Neuronal stem cell (in vitro differentiated cells): Measurements from ENCODE around the gene SNRK.

Experiments used
- DNase-seq: peaks from one replicate; pipeline ENCODE4 v3.0.0-alpha.2; 2013; ENCODE audit warnings: low spot score
- H2AFZ ChIP-seq: one replicate; pipeline ENCODE4 v1.6.1; 2013; ENCODE audit warnings: mild to moderate bottlenecking, low read length, inconsistent platforms
- H2AK5ac ChIP-seq: 2 replicates; pipeline ENCODE4 v1.6.1; 2013; ENCODE audit warnings: low read depth, mild to moderate bottlenecking, inconsistent platforms, low read length, moderate library complexity, mixed read lengths
- H2BK120ac ChIP-seq: 2 replicates; pipeline ENCODE4 v1.6.1; 2013; ENCODE audit warnings: low read depth, mild to moderate bottlenecking, inconsistent platforms, low read length, moderate library complexity, mixed read lengths
- H2BK12ac ChIP-seq: one replicate; pipeline ENCODE4 v1.6.1; 2013; ENCODE audit warnings: low read length, inconsistent platforms
- H2BK15ac ChIP-seq: 2 replicates; pipeline ENCODE4 v1.6.1; 2013; ENCODE audit warnings: mild to moderate bottlenecking, low read length, inconsistent platforms, mixed read lengths
- H2BK5ac ChIP-seq: one replicate; pipeline ENCODE4 v1.6.1; 2013; ENCODE audit warnings: inconsistent platforms, mild to moderate bottlenecking, low read length, moderate library complexity
- H3K14ac ChIP-seq: one replicate; pipeline ENCODE4 v1.6.1; 2013; ENCODE audit warnings: low read length, inconsistent platforms
- H3K18ac ChIP-seq: 2 replicates; pipeline ENCODE4 v1.6.1; 2013; ENCODE audit warnings: low read length, inconsistent platforms
- H3K23ac ChIP-seq: 2 replicates; pipeline ENCODE4 v1.6.1; 2013; ENCODE audit warnings: low read depth, mild to moderate bottlenecking, mixed read lengths, low read length, inconsistent platforms; ENCODE audit not compliant: poor library complexity
- H3K27ac ChIP-seq: replicated peaks from 3 replicates; pipeline ENCODE4 v1.5.1; 2013; ENCODE audit warnings: low read length, inconsistent platforms
- H3K27me3 ChIP-seq, 3 experiments: 2 replicates each; pipeline ENCODE4 v1.6.1; 2013; ENCODE audit warnings: low read length in 3 of 3, mild to moderate bottlenecking in 2 of 3, inconsistent platforms in 1 of 3, low read depth in 1 of 3, mixed read lengths in 1 of 3, moderate library complexity in 1 of 3; ENCODE audit not compliant: control insufficient read depth in 3 of 3, insufficient read depth in 3 of 3
- H3K36me3 ChIP-seq, 2 donors: replicated peaks in 1 of 2; 2 replicates each; pipeline ENCODE4 v1.6.1; 2013; ENCODE audit warnings: low read length in 2 of 2; ENCODE audit not compliant: control insufficient read depth in 2 of 2, insufficient read depth in 2 of 2
- H3K4ac ChIP-seq: 2 replicates; pipeline ENCODE4 v1.6.1; 2013; ENCODE audit warnings: inconsistent platforms, mild to moderate bottlenecking, low read length, moderate library complexity
- H3K4me1 ChIP-seq, 2 donors: 1 replicate in 1 of 2; 2 replicates in 1 of 2; pipeline ENCODE4 v1.6.1; 2013; ENCODE audit warnings: low read length in 2 of 2, low read depth in 1 of 2; ENCODE audit not compliant: control insufficient read depth in 2 of 2, insufficient read depth in 1 of 2
- H3K4me2 ChIP-seq: one replicate; pipeline ENCODE4 v1.6.1; 2013; ENCODE audit warnings: mild to moderate bottlenecking, low read length, inconsistent platforms; ENCODE audit not compliant: insufficient read depth, poor library complexity, severe bottlenecking
- H3K4me3 ChIP-seq, 2 donors: 2 replicates each; pipeline ENCODE4 v1.5.1; 2013; ENCODE audit warnings: low read length in 2 of 2, mild to moderate bottlenecking in 2 of 2, inconsistent platforms in 1 of 2, moderate library complexity in 1 of 2
- H3K79me1 ChIP-seq: one replicate; pipeline ENCODE4 v1.6.1; 2013; ENCODE audit warnings: low read depth, mild to moderate bottlenecking, inconsistent platforms, low read length, moderate library complexity
- H3K9ac ChIP-seq: one replicate; pipeline ENCODE4 v1.6.1; 2013; ENCODE audit warnings: mild to moderate bottlenecking, low read depth, low read length, inconsistent platforms; ENCODE audit not compliant: poor library complexity
- H3K9me3 ChIP-seq, 2 donors: replicated peaks in 1 of 2; 2 replicates each; pipeline versions ENCODE3 to v1.6.1; 2013; ENCODE audit warnings: low read length in 2 of 2, mild to moderate bottlenecking in 2 of 2, inconsistent platforms in 1 of 2, low read depth in 1 of 2, mixed read lengths in 1 of 2, moderate library complexity in 1 of 2; ENCODE audit not compliant: control insufficient read depth in 2 of 2, insufficient read depth in 1 of 2
- H4K8ac ChIP-seq: one replicate; pipeline ENCODE4 v1.6.1; 2013; ENCODE audit warnings: low read depth, mild to moderate bottlenecking, inconsistent platforms, low read length, moderate library complexity
- H4K91ac ChIP-seq: one replicate; pipeline ENCODE4 v1.6.1; 2013; ENCODE audit warnings: low read length, low read depth, mild to moderate bottlenecking, inconsistent platforms; ENCODE audit not compliant: poor library complexity
- WGBS, 2 donors: extraction: QIAGEN DNeasy Blood & Tissue Kit; methylation state at CpG; one replicate each; pipeline ENCODE4 v1.1.7; 2013; ENCODE audit warnings: missing lambda C conversion rate in 2 of 2, mixed read lengths in 1 of 2; ENCODE audit not compliant: insufficient read length in 2 of 2, insufficient replicate concordance in 1 of 2; ENCODE audit errors: extremely low coverage in 2 of 2; 5-methylcytosine and 5-hydroxymethylcytosine counted together

Gene SNRK

GRCh38 chr3:43307649-43308048 lies 21.3 kb downstream of the SNRK start:
- no CpG with 5 or more reads among the region's 2 CpGs for WGBS, 2 donors
- Histone ChIP-seq H2AFZ (no peak overlapping the region), H4K8ac (no peak overlapping the region), H2BK12ac (no peak overlapping the region), H2BK5ac (no peak overlapping the region), H3K23ac (no peak overlapping the region), H3K18ac (no peak overlapping the region), H3K27me3 (no peaks in the 10 kb centered on the region), H3K9me3 (no peaks in the 10 kb centered on the region), H3K36me3 (peaks cover 5 to 84% of the 10 kb centered on the region in 2 donors), H2BK15ac (no peak overlapping the region), H3K14ac (no peak overlapping the region), H3K4me3 (no peak overlapping the region), H2BK120ac (no peak overlapping the region), H3K27ac (no peak overlapping the region), H4K91ac (no peak overlapping the region), H3K4me2 (no peak overlapping the region), H2AK5ac (no peak overlapping the region), H3K9ac (no peak overlapping the region), H3K79me1 (no peaks in the 10 kb centered on the region), H3K4ac (no peak overlapping the region), H3K4me1 (no peaks in the 10 kb centered on the region)
- no peak for DNase-seq

GRCh38 chr3:43309372-43310305 lies 23.3 kb downstream of the SNRK start:
- H4K8ac ChIP-seq = no peak overlapping the region
- H2BK120ac ChIP-seq = no peak overlapping the region
- no peak overlapping the region for H3K4me2 ChIP-seq
- H3K27me3 ChIP-seq = no peaks in the 10 kb centered on the region
- no peaks in the 10 kb centered on the region for H3K4me1 ChIP-seq
- no peak overlapping the region for H3K4me3 ChIP-seq
- H4K91ac ChIP-seq = no peak overlapping the region
- H3K23ac ChIP-seq = no peak overlapping the region
- no peak overlapping the region for H3K18ac ChIP-seq
- H3K14ac ChIP-seq = no peak overlapping the region
- H2BK5ac ChIP-seq = no peak overlapping the region
- H2AFZ ChIP-seq = no peak overlapping the region
- H2AK5ac ChIP-seq = no peak overlapping the region
- no peaks in the 10 kb centered on the region for H3K79me1 ChIP-seq
- no peak overlapping the region for H3K27ac ChIP-seq
- DNase-seq = no peak
- peaks cover 0 to 71% of the 10 kb centered on the region in 2 donors for H3K36me3 ChIP-seq
- WGBS, 2 donors = no CpG with 5 or more reads among the region's 12 CpGs
- no peak overlapping the region for H3K9ac ChIP-seq
- no peak overlapping the region for H3K4ac ChIP-seq
- H3K9me3 ChIP-seq = no peaks in the 10 kb centered on the region
- no peak overlapping the region for H2BK12ac ChIP-seq
- H2BK15ac ChIP-seq = no peak overlapping the region

- H3K4me2 ChIP-seq = no peak overlapping the region
- no peak overlapping the region for H2BK12ac ChIP-seq
- DNase-seq = no peak
- no peak overlapping the region for H3K4me3 ChIP-seq
- H3K27me3 ChIP-seq = no peaks in the 10 kb centered on the region
- H3K36me3 ChIP-seq = peaks cover 0 to 33% of the 10 kb centered on the region in 2 donors
- H3K23ac ChIP-seq = no peak overlapping the region
- no peak overlapping the region for H3K14ac ChIP-seq
- H4K91ac ChIP-seq = no peak overlapping the region
- H2AK5ac ChIP-seq = no peak overlapping the region
- no peak overlapping the region for H2BK120ac ChIP-seq
- H3K4ac ChIP-seq = no peak overlapping the region
- H2BK5ac ChIP-seq = no peak overlapping the region
- no peak overlapping the region for H3K27ac ChIP-seq
- H3K4me1 ChIP-seq = peaks cover 0 to 9% of the 10 kb centered on the region in 2 donors
- WGBS, 2 donors = no CpG with 5 or more reads among the region's 4 CpGs
- H3K18ac ChIP-seq = no peak overlapping the region
- H4K8ac ChIP-seq = no peak overlapping the region
- no peak overlapping the region for H2BK15ac ChIP-seq
- no peak overlapping the region for H3K9ac ChIP-seq
- peaks cover 5% of the 10 kb centered on the region for H3K79me1 ChIP-seq
- no peak overlapping the region for H2AFZ ChIP-seq
- no peaks in the 10 kb centered on the region for H3K9me3 ChIP-seq
Measured at GRCh38 chr3:43316783-43317460, 30.6 kb downstream of the SNRK start.
